Astrocyte of the hippocampus (primary cell): ENCODE results near the gene SMYD1.

ENCODE experiments used
- DNase-seq: peaks from one replicate; pipeline ENCODE4 v3.0.0; 2011; ENCODE audit warnings: low read depth, low spot score

The SMYD1 gene

GRCh38 chr2:88122141-88122884, 54.7 kb downstream of the SMYD1 start:
- DNase-seq: no peak

GRCh38 chr2:88123164-88123974, 55.7 kb downstream of the SMYD1 start:
- no peak for DNase-seq

- DNase-seq: no peak
These were observed 56.6 kb downstream of the SMYD1 start for GRCh38 chr2:88123975-88124917.

DNA sequence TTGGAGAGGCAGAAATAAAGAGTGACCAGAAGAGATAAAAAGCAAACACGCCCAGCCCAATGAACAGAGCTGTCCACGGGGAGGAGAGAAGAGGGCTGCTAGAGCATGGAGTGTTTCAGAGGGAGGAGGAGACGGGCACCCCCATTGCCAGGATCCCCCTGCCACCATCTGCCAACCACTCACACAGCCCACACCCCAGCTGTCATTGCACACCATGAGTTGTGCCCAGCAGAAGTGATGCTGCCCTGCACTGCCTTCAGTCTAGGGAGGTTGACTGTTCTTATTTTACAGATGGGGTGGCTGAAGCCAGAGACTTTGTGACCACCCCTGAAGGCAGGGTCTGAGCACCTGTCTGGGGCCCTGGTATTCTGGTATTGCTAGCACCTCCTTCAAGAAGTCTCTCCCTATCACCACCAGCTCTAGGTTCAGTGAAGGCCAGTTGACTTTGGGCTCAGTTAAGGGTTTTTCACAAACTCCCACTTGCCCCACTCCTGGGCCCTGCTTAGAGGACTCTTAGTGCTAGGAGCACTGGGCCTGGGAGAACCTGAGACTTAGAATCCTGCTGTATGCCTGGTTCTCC, 57.8 kb downstream of the SMYD1 start:
- DNase-seq: no peak

DNA sequence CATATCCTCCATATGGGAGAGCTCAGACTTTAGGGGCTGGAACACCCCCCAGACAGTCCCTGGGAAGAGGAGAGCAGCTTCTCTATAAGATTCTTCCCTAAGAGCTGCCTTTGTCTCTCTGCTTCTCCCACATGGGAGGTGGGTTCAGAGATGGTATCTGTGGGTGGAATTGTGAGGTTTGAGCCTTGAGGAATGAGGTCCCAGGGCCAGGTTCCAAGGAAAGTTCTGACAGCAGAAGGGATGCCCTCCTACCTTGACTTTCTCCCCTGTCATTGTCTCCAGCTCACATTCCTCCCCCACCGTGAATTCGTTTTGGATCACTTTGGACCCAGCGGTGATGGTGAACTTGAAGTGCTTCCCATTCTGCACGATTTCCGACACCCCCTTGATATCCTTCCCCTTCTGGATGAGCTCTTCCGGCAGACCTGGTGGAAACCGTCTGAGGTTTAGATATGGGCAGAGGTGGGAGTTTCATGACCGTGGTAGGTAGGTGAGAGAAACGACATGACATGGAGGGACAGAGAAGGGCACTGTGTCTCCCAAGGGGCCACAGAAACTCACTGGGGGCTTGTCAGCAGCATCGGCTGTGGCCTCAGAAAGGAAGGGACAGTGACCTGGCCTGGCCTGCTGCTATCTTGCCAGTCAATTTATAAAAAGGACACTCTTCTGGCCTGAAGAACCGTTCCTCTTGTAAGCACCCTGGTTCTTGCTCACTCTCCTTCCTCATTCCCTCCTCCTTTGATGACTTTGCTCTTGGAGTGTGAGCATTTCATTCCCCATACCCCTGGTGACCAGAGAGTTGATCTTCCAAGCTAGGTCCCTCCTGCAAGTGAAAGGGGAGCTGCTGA, 58.5 kb downstream of the SMYD1 start:
- DNase-seq: no peak

DNA sequence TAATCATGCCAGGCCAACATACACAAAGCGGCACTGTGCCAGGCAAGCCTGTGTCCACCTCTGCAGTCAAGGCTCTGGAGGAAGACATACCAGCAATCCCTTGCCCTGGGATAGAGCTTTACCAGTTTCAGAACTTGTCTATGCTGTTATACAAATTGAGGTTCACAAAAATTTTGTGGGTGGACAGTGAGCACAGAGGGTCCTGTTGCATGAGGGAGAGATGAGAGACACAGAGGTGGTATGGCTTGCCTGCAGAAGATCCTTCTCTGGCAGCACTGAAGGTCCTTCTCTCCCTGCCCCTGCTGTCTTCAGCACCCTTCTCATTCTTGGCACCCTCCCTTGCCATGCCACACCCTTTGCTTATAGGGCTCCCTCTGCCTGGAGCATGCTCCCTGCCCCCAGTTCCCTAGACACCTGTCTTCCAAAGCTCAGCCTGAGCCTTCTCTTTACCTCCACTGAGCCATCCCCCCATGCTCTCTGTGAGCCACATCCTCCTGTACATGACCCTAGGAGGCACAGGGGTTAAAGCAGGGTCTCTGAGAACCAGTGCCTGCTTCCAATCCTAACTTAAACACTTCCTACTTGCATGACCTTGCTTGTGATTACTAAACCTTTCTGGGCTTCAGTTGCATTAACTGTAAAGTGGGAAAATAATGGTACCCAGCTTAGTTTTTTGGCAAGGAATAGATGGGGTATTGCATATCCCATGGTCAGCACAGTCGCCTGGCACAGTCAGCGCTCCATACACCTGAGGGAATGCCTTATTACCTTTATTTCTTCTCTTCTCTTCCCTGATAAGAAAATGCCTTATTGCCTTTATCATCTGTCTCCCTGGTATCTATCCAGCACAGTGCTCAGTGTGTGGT, 59.4 kb downstream of the SMYD1 start:
- no peak for DNase-seq

- no peak for DNase-seq
These were observed 59.9 kb downstream of the SMYD1 start for GRCh38 chr2:88127638-88127887.

DNA sequence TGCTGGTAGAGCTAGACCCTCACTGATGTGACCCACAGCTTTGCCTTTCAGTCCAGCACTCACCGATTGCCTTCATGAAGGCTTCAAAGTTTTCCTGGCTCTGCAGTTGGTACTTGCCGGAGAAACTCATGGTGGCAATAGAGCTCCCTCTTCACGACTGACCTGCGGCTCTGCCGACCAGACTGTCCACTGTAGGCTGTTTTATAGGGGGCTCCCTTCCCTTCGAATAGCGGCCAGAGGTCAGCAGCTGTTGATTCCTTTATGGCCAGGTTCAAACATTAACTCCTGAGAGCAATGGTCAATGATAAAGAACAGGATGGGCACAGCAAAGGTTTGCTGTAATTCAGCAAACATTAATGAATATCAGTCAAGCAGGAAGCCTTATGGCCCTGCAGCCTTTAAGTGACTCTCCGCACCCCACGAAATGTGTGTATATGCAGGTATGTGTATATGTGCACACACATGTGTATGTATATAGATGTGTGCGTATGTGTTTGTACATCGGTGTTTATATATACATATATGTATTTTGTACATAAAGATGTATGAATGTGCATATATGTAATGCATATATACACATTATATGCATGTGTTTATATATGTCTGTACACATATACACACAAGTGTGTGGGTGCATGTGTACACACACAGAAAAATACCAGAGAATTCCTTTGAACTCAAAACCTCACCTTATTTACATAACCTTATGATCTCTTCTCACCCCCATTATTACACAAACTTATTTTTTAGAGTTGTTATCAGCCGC, 60.4 kb downstream of the SMYD1 start, which contains the start of gene FABP1:
Gene FABP1, minus strand, starts transcription at position 175 of the 766 bp plus-strand sequence. Its CDS starts 45 bp downstream, at position 130.
- no peak for DNase-seq

- DNase-seq: no peak
These were observed 61.2 kb downstream of the SMYD1 start for GRCh38 chr2:88128654-88129312.

DNA sequence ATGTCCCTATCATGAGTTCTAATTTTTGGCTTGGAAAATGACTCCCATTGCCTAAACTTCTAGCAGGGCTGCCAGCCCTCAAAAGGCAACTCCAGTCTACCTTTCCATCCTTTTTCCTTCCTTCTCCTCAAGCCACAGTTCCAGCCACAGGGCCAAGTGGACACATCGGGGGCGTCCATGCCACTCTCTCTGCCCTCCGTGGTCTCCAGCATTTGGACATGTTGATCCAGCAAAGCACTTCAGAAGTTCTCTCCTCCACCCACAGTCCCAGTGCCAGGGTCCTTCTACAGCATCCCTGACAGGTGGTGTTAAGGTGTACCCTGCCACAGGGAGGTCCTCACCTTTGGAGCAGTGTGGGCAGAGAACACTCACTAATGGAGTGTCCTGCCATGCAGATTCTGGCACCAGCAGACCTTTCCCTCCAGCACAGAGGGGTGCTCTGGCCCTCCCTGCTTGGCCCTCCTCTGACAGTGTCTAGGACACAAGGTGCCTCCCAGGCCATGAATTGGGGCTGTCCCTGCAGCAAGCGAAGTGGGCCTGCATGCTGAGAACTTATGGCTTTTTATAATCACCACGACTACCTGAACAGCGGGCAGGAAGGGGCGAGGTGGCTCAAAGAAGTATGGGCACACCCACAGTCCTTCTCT, 61.8 kb downstream of the SMYD1 start:
- DNase-seq: no peak

GRCh38 chr2:88131201-88131998, 63.8 kb downstream of the SMYD1 start:
- DNase-seq: no peak

DNA sequence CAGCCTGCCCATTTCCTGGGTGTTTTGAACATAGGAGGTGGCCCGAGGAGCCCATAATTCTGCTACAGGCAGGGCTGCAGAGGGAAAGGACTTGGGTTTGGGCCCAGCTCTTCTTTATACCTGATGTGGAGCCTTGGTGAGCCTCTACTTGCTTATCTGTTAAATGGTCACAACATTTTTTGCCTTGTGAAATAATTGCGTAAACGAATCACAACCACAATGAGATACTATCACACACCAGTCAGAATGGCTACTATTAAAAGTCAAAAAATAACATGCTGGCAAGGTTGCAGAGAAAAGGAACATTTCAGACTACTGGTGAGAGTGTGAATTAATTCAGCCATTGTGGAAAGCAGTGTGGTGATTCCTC, 64.4 kb downstream of the SMYD1 start:
- DNase-seq: no peak

DNA sequence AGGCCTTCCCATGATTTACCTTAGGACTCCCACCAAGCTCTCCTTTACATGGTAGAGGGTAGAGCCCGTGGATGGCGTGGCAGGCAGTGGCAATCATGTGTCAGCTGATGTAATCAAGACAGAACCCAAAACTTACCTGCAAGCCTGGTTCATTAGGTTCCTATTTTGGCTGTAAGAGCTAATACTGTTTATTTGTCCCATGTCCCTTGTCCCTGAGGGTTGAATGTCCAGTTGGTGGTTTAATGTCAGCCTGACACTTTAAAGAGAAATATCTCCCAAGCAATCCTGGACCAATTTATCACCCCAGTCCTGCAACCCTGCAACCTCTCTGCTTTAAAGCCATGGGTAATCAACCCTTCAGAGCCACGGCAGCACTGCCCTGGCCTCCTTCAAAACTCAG, 66.2 kb downstream of the SMYD1 start:
- DNase-seq: no peak

DNA sequence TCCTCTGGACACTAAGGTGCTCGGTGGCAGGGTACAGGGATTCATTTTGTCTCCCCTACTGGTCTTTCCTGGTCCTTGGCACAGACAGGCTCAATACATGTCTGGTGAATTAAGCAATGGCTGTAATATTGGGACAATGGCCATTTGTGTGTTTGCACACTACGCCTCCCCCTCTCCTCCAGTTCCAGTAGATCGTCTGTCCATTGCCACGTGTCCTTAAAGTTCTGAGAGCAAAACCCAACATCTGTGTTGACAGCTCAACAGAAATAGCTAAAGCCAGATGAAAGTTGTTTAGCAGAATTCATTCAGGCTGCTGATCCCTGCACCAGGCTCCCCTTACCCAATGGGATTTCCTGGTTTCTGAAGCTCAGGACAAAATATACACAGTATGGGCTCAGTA, 69.2 kb downstream of the SMYD1 start:
- DNase-seq: no peak

DNA sequence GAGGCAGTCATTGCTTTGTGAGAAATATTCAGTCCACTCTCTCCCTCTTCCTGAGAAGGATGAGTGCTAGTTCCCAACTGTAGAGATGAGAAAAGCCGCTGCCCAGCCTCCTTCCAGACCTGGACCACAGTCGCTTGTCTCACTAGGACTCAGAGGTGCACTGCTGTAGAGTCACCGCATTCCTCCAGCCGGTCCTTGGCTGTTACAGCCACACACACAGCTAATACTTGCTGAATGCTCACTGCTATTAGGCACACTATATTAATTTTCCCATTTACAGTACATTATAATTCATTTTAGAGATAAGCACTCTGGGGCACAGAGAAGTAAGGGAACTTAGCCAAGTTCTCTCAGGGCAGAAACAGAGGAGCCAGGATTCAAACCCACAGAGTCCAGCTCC, 70.2 kb downstream of the SMYD1 start:
- DNase-seq: no peak

GRCh38 chr2:88139203-88139702, 71.6 kb downstream of the SMYD1 start:
- DNase-seq: no peak

DNA sequence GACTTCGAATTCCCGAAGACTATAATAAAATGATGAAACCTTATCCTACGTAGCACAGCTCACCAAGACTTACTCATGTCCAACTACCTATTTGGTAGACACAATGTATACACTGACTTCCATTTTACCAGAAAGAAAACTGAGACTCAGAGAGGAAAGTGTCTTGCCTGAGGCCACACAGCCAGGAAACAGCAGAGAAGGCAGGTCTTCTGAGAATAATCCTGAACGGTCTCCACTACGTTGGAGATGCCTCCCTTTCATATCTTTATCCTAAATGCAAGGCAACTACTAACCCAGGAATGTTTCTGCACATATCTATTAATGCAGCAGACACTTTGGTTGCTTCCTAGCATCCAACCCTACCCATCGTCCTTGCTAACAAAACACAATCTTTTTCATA, 72.2 kb downstream of the SMYD1 start:
- no peak for DNase-seq
